ENCODE data around the gene ATP6V1B1. TPM values are rescaled to one million over a fixed set of nuclear protein-coding genes. Genes with fewer than 3 reads are reported as not detected.
"Not testable (repeated sequence)": the region's sequence is repeated elsewhere in the genome, so short reads cannot be mapped to it uniquely, and the experiment has no call there.

ATP6V1B1 gene
- total RNA-seq, 1 donor from 2014 or later: 4.3 TPM

DNA sequence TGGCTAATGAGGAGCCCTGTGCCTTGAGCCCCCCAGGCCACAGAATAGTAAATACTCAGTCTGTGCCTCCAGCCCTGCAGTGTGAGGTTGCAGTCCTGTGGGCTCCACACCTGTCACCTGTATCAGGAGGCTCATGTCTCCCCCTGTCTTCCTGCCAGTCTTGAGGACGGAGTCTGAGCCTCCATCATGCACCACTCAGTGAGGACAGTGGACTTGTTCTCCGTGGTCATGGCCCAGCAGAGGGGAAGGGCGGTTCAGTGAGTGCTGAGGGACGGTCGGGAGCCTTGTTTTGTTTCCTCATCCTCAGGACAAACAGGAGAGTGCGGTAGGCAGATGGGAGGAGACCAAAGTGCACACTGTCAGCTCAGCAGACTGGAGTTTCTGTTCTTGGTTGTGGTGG lies 76.1 kb downstream of the ATP6V1B1 start:
- DNase-seq: not testable (repeated sequence)

Small RNA genes lying within 50 kb of the gene (small RNA-seq; reads per million reads assigned to genes)
- gene RF02272 (ENCODE audit: low replicate concordance) (not detected), gene RN7SL160P (ENCODE audit: low replicate concordance) (not detected)

Other genes with a start within 250 kb of the ATP6V1B1 start
- gene ADD2, start 167.7 kb upstream of the ATP6V1B1 start, total RNA-seq: 2.8 TPM
- gene FIGLA, start 145.3 kb upstream of the ATP6V1B1 start, total RNA-seq: not detected
- not detected for gene CLEC4F, start 115.3 kb upstream of the ATP6V1B1 start, total RNA-seq
- not detected for gene CD207, start 100.1 kb upstream of the ATP6V1B1 start, total RNA-seq
- 0.51 TPM for gene VAX2, start 35.3 kb upstream of the ATP6V1B1 start, total RNA-seq
- 0.31 TPM for gene ANKRD53, start 42.7 kb downstream of the ATP6V1B1 start, total RNA-seq
- gene TEX261, start 59.0 kb downstream of the ATP6V1B1 start, total RNA-seq: 63.3 TPM
- gene NAGK, start 132.7 kb downstream of the ATP6V1B1 start, total RNA-seq: 47.3 TPM
- gene MCEE, start 194.3 kb downstream of the ATP6V1B1 start, total RNA-seq: 39.8 TPM
- 26.9 TPM for gene MPHOSPH10, start 194.7 kb downstream of the ATP6V1B1 start, total RNA-seq

Measured in tongue (tissue), 3 donors.